HG02885 (cell line): Measurements from ENCODE around the gene INCENP.

Experiments
- ATAC-seq: cut with Tn5 transposase; IDR thresholded peaks from one replicate; pipeline ENCODE4 v1.9.1; 2021; ENCODE audit warnings: mild to moderate bottlenecking; ENCODE audit not compliant: unreplicated experiment, poor library complexity

The INCENP gene

DNA sequence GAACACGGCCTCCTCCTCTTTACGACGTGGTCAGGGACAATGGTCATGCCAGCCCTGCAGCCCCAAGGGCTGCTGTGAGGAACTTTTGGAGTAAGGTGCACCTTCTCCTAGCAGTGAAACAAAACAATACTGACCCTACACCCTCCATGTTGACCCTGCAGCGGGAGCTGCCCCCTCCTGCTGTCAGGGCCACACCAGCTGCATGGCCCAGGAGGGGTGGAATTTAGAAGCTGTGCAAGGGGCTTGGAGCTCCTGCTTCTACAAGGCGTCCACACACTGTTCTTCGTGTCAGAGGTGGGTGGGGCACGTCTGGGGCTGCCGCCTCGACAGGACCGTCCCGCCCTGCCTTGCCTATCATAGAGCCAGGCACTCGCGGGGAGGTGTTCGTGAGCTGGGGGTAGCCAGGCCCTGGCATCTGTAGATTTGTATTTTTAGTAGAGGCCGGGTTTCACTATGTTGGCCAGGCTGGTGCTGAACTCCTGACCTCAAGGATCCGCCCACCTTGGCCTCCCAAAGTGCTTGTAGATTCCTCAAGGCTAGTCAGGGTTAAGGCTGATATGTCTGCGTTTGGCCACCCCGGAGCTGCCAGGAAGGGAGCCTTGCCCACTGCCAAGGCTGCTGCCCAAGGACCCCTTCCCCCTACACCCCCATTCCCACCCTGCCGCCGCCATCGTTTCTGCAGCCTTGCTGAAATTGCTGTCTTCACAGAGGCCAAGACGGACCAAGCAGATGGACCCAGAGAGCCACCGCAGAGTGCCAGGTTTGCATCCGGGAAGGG is 15.9 kb downstream of the INCENP start:
- no peak for ATAC-seq

DNA sequence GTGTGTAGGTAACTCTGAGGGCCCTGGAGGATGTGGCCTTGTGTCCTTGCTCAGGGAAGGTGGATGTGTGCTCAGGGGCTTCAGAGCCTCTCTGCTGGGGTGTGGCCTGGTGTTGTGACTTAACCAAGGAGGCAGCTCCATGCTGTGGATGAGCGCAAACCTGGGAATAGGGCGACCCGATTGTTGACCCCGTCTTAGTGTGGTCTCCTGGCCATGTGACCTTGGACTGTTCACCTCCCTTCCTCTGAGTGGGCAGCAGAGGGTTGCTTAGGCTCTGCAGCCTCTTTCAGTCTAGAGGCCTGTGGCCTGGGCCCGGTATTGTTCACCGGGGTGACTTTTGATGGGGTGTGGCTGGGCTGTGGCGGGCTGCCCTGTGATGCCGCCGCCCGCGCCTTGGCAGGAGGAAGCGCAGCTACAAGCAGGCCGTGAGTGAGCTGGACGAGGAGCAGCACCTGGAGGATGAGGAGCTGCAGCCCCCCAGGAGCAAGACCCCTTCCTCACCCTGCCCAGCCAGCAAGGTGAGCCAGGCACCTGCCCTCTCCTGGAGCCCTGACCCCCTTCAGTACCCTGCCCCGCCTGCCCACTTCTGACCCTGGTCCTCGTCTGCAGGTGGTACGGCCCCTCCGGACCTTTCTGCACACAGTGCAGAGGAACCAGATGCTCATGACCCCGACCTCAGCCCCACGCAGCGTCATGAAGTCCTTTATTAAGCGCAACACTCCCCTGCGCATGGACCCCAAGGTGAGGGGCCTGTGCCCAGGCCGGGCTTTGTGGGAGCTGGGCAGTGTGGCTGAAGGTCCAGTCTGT is 16.7 kb downstream of the INCENP start:
- ATAC-seq, result no peak

- no peak for ATAC-seq
Measured at GRCh38 chr11:62141111-62142042, 17.6 kb downstream of the INCENP start.

GRCh38 chr11:62142043-62142375 is 18.2 kb downstream of the INCENP start:
- no peak for ATAC-seq

- no peak for ATAC-seq
Measured at GRCh38 chr11:62142921-62143320, 19.1 kb downstream of the INCENP start.

DNA sequence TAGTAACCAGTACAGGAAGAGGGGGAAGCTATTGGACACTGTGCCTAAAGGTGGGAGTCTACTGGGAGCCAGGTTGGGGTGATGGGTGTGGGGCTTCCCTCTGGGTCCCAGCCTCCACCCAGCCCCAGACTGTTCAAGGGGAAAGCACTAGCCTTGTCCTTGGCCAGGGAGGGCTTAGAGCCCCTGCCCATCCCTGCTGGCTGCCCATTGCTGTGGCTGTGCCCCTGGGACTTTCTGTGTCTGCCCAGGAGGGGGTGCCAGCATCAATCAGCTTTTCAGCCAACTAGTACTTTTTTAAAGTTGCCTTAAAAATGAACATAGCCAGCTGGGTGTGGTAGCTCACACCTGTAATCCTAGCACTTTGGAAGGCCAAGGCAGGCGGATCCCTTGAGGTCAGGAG is 19.9 kb downstream of the INCENP start:
- no peak for ATAC-seq

DNA sequence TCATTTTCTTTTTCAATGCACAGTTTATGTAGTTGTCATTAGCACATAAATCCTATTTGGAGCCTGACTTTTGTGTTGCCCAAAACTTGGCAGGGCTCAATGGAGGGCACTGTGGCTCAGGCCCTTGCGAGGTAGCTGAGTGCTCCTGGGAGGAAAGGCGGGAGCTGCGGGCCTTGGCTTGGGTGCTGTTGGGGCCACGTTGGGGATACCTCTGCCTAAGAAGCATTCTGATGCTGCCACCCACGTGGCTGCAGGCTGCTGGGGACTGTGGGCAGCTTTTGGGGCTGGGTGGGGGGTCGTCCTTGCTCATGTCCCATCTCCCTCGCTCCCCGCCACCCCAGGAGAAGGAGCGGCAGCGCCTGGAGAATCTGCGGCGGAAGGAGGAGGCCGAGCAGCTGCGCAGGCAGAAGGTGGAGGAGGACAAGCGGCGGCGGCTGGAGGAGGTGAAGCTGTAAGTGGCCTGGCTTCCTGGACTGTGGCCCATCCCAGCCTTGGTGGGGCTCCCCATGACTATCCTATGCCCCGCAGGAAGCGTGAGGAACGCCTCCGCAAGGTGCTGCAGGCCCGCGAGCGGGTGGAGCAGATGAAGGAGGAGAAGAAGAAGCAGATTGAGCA is 20.9 kb downstream of the INCENP start:
- ATAC-seq, result no peak

DNA sequence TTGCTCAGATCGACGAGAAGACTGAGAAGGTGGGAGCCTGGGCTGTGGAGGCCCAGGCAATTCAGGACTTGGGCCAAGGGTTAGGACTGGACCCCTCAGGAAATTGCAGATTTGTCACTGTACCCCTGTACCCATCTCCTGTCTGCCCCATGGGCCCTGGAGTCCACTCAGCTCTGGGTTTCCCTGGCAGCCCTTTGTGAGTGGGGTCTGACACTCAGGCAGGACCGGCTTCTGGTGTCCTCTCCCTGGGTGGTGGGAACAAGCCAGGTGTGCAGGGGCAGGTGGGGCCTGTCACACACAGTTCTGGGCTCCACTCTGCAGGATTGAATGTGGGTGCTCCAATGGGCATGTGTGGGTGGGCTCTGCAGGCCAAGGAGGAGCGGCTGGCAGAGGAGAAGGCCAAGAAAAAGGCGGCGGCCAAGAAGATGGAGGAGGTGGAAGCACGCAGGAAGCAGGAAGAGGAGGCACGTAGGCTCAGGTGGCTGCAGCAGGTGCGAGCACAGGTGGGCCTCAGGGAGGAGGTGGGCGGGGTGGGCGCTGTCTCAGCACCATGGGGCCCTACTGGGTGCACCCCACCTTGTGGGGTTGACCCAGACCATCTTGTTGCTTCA is 21.6 kb downstream of the INCENP start:
- no peak for ATAC-seq

GRCh38 chr11:62146476-62147200 is 22.8 kb downstream of the INCENP start:
- ATAC-seq, result no peak

GRCh38 chr11:62147545-62147944 is 23.7 kb downstream of the INCENP start:
- no peak for ATAC-seq

DNA sequence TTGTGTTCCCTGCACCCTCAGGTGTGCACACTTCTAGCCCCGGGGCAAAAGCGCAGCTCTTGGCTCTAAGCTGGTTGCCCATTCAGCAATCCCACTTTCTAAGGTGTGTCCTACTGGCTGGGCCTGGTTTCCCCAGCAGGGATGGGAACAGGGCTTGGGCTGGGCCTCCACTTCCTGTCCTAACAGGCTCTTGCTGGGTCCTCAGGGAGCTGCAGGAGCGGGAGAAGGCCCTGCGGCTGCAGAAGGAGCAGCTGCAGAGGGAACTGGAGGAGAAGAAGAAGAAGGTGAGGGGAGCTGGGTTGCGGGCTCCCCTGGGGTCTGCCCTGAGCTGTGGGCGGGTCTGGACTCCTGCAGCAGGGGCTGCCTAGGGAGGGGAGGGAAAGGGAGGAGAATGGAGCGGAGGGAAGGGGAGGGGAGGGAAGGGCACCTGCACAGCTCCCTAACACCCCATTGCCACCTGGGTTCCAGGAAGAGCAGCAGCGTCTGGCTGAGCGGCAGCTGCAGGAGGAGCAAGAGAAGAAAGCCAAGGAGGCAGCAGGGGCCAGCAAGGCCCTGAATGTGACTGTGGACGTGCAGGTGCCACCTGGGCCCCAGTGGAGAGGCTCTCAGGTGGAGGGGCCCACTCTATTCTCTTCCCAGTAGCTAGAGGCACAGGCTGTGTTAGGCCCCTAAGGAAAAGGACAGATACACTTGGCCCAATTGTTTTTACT is 24.6 kb downstream of the INCENP start:
- ATAC-seq, result no peak

GRCh38 chr11:62149986-62150886 is 26.4 kb downstream of the INCENP start:
- ATAC-seq, result no peak

DNA sequence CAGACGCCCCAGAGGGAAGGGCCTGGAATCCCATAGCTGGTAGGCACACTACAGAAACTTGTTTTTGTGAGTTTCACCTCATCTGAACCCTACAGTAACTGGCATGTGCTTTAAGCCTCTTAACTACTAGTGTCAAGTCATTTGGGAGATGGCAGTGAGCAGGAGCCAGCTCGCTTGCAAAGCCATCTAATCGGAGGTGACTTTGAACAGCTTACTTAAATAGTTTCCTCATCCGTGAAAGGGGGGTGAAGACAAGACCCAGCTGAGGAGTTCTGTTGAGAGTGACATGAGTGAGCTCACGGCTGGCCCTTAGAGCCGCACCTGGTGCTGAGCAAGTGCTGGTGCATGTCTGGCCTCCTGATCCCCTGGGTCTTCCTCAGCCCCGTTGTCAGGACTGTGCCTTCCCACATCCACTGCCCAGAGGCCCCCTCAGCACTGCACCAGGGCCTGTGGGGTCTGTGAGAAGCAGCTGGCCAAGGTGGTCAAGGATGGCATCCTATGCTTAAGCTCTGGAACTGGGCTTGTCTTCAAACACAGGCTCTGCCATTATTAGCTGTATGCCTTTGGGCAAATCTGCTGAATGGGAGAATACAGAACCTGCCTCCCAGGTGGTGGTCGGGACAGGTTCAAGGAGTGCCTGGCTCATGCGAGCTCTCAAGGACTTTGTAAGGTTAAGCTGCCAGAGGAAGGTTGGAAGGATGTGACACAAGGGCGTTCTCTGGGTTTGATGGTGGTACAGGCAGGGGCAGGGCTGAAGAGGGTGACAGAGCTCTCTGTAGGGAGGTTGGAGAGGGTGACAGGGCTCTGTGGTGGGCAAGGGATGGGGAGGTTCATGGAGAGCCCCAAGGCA is 27.3 kb downstream of the INCENP start:
- no peak for ATAC-seq

DNA sequence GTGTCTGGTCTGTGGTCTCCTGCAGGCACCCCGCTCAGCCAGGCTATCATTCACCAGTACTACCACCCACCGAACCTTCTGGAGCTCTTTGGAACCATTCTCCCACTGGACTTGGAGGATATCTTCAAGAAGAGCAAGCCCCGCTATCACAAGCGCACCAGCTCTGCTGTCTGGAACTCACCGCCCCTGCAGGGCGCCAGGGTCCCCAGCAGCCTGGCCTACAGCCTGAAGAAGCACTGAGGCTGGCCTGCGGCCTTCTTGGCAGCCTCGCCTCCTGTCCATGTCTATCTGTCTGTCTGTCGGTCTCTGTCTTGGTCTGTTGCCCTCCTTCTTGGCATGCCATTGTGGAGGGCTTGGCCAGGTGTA is 27.9 kb downstream of the INCENP start:
- no peak for ATAC-seq

- ATAC-seq, result no peak
Measured at GRCh38 chr11:62152245-62153086, 28.7 kb downstream of the INCENP start.

DNA sequence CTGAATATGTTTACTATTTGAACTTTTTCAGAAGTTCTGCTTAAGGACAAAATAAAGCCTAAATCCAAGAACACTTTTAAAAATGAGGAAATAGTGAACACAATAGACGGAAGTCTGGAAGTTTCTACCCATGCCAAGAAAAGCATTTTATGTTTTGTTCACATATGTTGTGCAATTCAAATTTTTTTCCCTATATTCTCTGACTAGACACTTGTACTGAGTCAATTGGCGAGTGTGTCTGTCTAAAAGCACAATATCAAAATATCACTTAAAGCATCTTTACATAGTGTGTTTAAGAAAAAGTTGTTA is 29.2 kb downstream of the INCENP start:
- no peak for ATAC-seq
